HepG2 (cell line): Measurements from ENCODE around the gene XPR1. TPM values are rescaled to one million over a fixed set of nuclear protein-coding genes. Genes with fewer than 3 reads are reported as not detected.
A peak's percentile ranks its signal among the peaks of the same experiment; 100 is the strongest.

Source experiments
- EED ChIP-seq: sonication (generic); formaldehyde crosslinking; IDR thresholded peaks from 2 replicates; pipeline ENCODE4 v1.5.0; 2020; ENCODE audit warnings: mild to moderate bottlenecking, missing genetic modification reagents
- ELF1 ChIP-seq: sonication (generic); formaldehyde crosslinking; IDR thresholded peaks from 2 replicates; pipeline ENCODE4 v1.4.0; 2020; ENCODE audit warnings: missing genetic modification reagents
- FOXC1 ChIP-seq: sonication (generic); formaldehyde crosslinking; IDR thresholded peaks from 2 replicates; pipeline ENCODE4 v1.8.0; 2022; ENCODE audit warnings: mild to moderate bottlenecking, missing genetic modification reagents, borderline replicate concordance
- MAFK ChIP-seq, 2 experiments: IDR thresholded peaks in 1 of 2; conservative IDR thresholded peaks in 1 of 2; 2 replicates each; pipeline ENCODE4 v1.6.1; 2011; ENCODE audit warnings: improper control_type of control experiment in 2 of 2, low read length in 2 of 2
- MIXL1 ChIP-seq: IDR thresholded peaks from 2 replicates; pipeline ENCODE4 v1.6.1; 2016
- RAD51 ChIP-seq: fragments of 450-650 bp; IDR thresholded peaks from 2 replicates; pipeline ENCODE4 v1.6.1; 2016; ENCODE audit warnings: borderline replicate concordance
- RERE ChIP-seq: IDR thresholded peaks from 2 replicates; pipeline ENCODE4 v1.6.1; 2016; ENCODE audit warnings: low read depth, missing genetic modification reagents, missing compliant biosample characterization
- REST ChIP-seq, 2 experiments: IDR thresholded peaks; 2 replicates each; pipeline ENCODE4 v1.6.1; 2011 to 2012; ENCODE audit warnings: low read length in 2 of 2, borderline replicate concordance in 1 of 2, low read depth in 1 of 2, mild to moderate bottlenecking in 1 of 2, moderate library complexity in 1 of 2
- SIN3B ChIP-seq: fragments of 150-350 bp; IDR thresholded peaks from 2 replicates; pipeline ENCODE4 v1.6.1; 2014; ENCODE audit warnings: low read length
- SIX1 ChIP-seq: sonication (generic); formaldehyde crosslinking; IDR thresholded peaks from 2 replicates; pipeline ENCODE4 v1.4.0; 2020; ENCODE audit warnings: missing genetic modification reagents, borderline replicate concordance
- SOX13 ChIP-seq, 3 experiments: fragments of 450-650 bp in 1 of 3; sonication (generic) in 1 of 3; formaldehyde crosslinking in 1 of 3; IDR thresholded peaks in 2 of 3; conservative IDR thresholded peaks in 1 of 3; 2 replicates each; pipeline versions ENCODE4 v1.5.0 to v1.6.1; 2016 to 2020; ENCODE audit warnings: antibody characterized with exemption in 1 of 3, mild to moderate bottlenecking in 1 of 3, missing compliant biosample characterization in 1 of 3, missing genetic modification reagents in 1 of 3, moderate library complexity in 1 of 3
- THAP8 ChIP-seq: sonication (generic); formaldehyde crosslinking; IDR thresholded peaks from 2 replicates; pipeline ENCODE4 v1.5.1; 2020; ENCODE audit warnings: missing genetic modification reagents, mild to moderate bottlenecking, borderline replicate concordance
- ZKSCAN8 ChIP-seq: IDR thresholded peaks from 2 replicates; pipeline ENCODE4 v1.6.1; 2016; ENCODE audit warnings: borderline replicate concordance, missing genetic modification reagents, missing compliant biosample characterization
- ZMYM4 ChIP-seq: sonication (generic); formaldehyde crosslinking; IDR thresholded peaks from 2 replicates; pipeline ENCODE4 v1.8.1; 2023; ENCODE audit warnings: mild to moderate bottlenecking, missing genetic modification reagents
- ZNF33B ChIP-seq: sonication (generic); formaldehyde crosslinking; IDR thresholded peaks from 2 replicates; pipeline ENCODE4 v1.5.1; 2020; ENCODE audit warnings: mild to moderate bottlenecking, missing genetic modification reagents
- ZNF552 ChIP-seq: sonication (generic); formaldehyde crosslinking; IDR thresholded peaks from 2 replicates; pipeline ENCODE4 v1.9.0; 2022; ENCODE audit warnings: missing genetic modification reagents, mild to moderate bottlenecking, borderline replicate concordance
- ZNF562 ChIP-seq: sonication (generic); formaldehyde crosslinking; IDR thresholded peaks from 2 replicates; pipeline ENCODE4 v1.8.0; 2022; ENCODE audit warnings: missing genetic modification reagents, borderline replicate concordance
- ZNF563 ChIP-seq: sonication (generic); formaldehyde crosslinking; IDR thresholded peaks from 2 replicates; pipeline ENCODE4 v1.8.0; 2022; ENCODE audit warnings: mild to moderate bottlenecking, moderate library complexity, missing genetic modification reagents
- ZNF766 ChIP-seq: sonication (generic); formaldehyde crosslinking; IDR thresholded peaks from 2 replicates; pipeline ENCODE4 v1.5.0; 2020; ENCODE audit warnings: missing genetic modification reagents, borderline replicate concordance
- polyA plus RNA-seq, 8 experiments: library from polyadenylated mRNA; depleted of rRNA in 3 of 8; stranded (reverse) in 7 of 8; unstranded in 1 of 8; fragments of >200 nt; fragmentation: Illumina TruSeq in 4 of 8; extraction: Trizol in 4 of 8; gene quantifications; 2 replicates each; pipeline versions ENCODE4 v1.2.1 to v1.2.3, GENCODE V29; 2011 to 2016; ENCODE audit warnings: low read depth in 4 of 8, missing spikeins in 1 of 8, mixed read lengths in 1 of 8; ENCODE audit not compliant: insufficient read depth in 1 of 8
- total RNA-seq, 5 experiments: library from RNA; depleted of rRNA; stranded (reverse); fragments of >200 nt; fragmentation: Illumina TruSeq; extraction: Trizol; gene quantifications; 2 replicates each; pipeline ENCODE4 v1.2.3, GENCODE V29; 2016; ENCODE audit warnings: low read depth in 1 of 5

Gene XPR1
- total and polyA plus RNA-seq, 2 of the 13 experiments (the other 11 are each of a cell fraction or from before 2014, with no cell fraction given): 22.3 to 23.6 TPM

- TF ChIP-seq REST (IDR thresholded peaks at IDR 0.05; ENCODE audit: borderline replicate concordance in 1 of 2, low read depth in 1 of 2, low read length in 2 of 2) (peak in 1 of 2 experiments; percentile 8; a peak in 1 of 4 replicates), ELF1 (peak; percentile 24; the same call in 1 of the 2 replicates), ZKSCAN8 (CRISPR knock-in tag) (no peak), SIN3B (no peak), MIXL1 (CRISPR knock-in tag) (0 out of 2 replicates have a peak, but pooled peaks have one; percentile 55), ZMYM4 (no peak), MAFK (conservative IDR thresholded peaks at IDR 0.05 in 1 of 2, IDR thresholded peaks at IDR 0.05 in 1 of 2; ENCODE audit: low read length in 2 of 2) (no peak), SOX13 (IDR thresholded peaks at IDR 0.05) (no peak), SOX13 (CRISPR knock-in tag; conservative IDR thresholded peaks at IDR 0.05 in 1 of 2, IDR thresholded peaks at IDR 0.05 in 1 of 2) (peak in 1 of 2 experiments; percentile 77; a peak in 2 of 4 replicates), THAP8 (no peak), ZNF563 (no peak), ZNF552 (CRISPR knock-in tag) (no peak), ZNF33B (CRISPR knock-in tag) (no peak), RAD51 (no peak), FOXC1 (CRISPR knock-in tag) (no peak; the same call in 1 of the 2 replicates), EED (CRISPR knock-in tag) (no peak), ZNF766 (no peak), SIX1 (no peak; the same call in 1 of the 2 replicates), RERE (no peak), ZNF562 (no peak)
Measured at GRCh38 chr1:180925471-180926051, 293.7 kb downstream of the XPR1 start (continued).
